Astrocyte (in vitro differentiated cells and primary cell): ENCODE results near the gene ZYG11B.

ENCODE experiments used
- CTCF ChIP-seq: IDR thresholded peaks from 2 replicates; pipeline ENCODE4 v1.5.1; 2011; ENCODE audit warnings: low read depth, mild to moderate bottlenecking, inconsistent platforms, low read length, moderate library complexity; ENCODE audit not compliant: insufficient read depth
- EZH2 ChIP-seq: IDR thresholded peaks from 2 replicates; pipeline ENCODE4 v1.6.1; 2012; ENCODE audit warnings: mild to moderate bottlenecking, low read length, inconsistent platforms; ENCODE audit not compliant: insufficient read depth

GRCh38 chr1:52706941-52707926 is 19.0 kb upstream of the ZYG11B start:
- TF ChIP-seq CTCF (no peak), EZH2 (no peak)
